ENCODE data around the gene MREG.
"Not testable (repeated sequence)": the region's sequence is repeated elsewhere in the genome, so short reads cannot be mapped to it uniquely, and the experiment has no call there.

DNA sequence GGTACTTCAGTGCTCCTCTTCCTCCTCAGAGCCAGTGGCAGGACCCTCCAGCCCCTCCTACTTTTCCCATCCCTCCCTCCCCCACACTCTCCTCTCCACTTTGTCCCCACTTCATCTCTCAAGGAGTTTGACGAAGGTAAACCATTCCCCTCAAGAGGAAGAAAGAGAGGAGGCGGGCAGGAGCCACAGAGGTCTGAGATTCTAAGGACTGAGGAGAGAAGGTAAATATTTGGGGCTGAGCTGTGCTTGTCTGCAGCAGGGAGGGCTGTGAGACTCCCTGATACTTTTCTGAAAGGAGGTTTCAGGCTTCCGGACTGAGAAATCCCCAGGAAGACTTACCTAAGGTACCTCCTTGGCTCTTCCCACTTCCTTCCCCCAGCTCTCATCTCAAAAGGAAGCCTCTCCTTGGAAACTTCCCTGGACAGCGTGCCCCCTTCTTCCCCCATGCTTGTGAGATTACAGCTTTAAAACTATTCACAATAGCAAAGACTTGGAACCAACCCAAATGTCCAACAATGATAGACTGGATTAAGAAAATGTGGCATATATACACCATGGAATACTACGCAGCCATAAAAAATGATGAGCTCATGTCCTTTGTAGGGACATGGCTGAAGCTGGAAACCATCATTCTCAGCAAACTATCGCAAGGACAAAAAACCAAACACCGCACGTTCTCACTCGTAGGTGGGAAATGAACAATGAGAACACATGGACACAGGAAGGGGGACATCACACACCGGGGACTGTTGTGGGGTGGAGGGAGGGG lies 55.8 kb downstream of the MREG start:
- TF ChIP-seq, protein P1, sequence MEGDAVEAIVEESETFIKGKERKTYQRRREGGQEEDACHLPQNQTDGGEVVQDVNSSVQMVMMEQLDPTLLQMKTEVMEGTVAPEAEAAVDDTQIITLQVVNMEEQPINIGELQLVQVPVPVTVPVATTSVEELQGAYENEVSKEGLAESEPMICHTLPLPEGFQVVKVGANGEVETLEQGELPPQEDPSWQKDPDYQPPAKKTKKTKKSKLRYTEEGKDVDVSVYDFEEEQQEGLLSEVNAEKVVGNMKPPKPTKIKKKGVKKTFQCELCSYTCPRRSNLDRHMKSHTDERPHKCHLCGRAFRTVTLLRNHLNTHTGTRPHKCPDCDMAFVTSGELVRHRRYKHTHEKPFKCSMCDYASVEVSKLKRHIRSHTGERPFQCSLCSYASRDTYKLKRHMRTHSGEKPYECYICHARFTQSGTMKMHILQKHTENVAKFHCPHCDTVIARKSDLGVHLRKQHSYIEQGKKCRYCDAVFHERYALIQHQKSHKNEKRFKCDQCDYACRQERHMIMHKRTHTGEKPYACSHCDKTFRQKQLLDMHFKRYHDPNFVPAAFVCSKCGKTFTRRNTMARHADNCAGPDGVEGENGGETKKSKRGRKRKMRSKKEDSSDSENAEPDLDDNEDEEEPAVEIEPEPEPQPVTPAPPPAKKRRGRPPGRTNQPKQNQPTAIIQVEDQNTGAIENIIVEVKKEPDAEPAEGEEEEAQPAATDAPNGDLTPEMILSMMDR (IDR thresholded peaks at IDR 0.05 in 2 of 3, conservative IDR thresholded peaks at IDR 0.05 in 1 of 3; ENCODE audit: borderline replicate concordance in 1 of 3, insufficient read depth in 1 of 3, low read depth in 2 of 3, low read length in 2 of 3): not testable (repeated sequence)
- TF ChIP-seq EZH2 (IDR thresholded peaks at IDR 0.05); CBX3 (IDR thresholded peaks at IDR 0.05; ENCODE audit: low read depth); POLR2A (IDR thresholded peaks at IDR 0.05; ENCODE audit: borderline replicate concordance, extremely low read depth, insufficient read depth, insufficient read length); EZH2phosphoT487 (IDR thresholded peaks at IDR 0.05; ENCODE audit: borderline replicate concordance); ELF1 (IDR thresholded peaks at IDR 0.05; ENCODE audit: borderline replicate concordance, low read depth); POLR2AphosphoS5 (IDR thresholded peaks at IDR 0.05; ENCODE audit: low read depth, low read length); YY1 (IDR thresholded peaks at IDR 0.05; ENCODE audit: extremely low read depth, insufficient replicate concordance, low read depth, low read length): not testable (repeated sequence)

All from HCT116 (cell line).